NCI-H2227 treated with DMSO at 0.1 percent for 48 hours (cell line): ENCODE results near the gene ABHD16B.
"Not testable (repeated sequence)": the region's sequence is repeated elsewhere in the genome, so short reads cannot be mapped to it uniquely, and the experiment has no call there.

ENCODE experiments used
- DNase-seq: peaks from one replicate; lab custom pipeline; 2025; lab: John Stamatoyannopoulos, UW

ABHD16B gene

DNA sequence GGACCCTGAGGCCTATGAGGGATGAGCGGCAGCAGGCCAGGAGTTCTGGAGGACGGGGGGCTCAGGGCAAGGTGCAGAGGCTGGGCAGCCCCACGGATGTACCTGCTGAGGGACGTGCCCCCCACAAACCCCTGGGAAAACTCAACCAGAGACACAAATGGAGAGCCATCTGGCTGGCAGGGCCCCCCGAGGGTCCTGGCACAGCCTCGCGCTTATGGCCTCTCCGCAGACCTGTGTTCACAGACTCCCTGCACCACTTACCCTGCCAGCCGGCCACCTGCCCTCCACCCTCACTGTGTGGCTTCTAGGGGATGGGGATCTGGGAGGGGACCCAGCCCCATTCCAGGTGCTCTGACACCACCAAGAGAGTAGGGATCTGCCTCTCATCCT, 26.8 kb upstream of the ABHD16B start:
- no peak for DNase-seq

DNA sequence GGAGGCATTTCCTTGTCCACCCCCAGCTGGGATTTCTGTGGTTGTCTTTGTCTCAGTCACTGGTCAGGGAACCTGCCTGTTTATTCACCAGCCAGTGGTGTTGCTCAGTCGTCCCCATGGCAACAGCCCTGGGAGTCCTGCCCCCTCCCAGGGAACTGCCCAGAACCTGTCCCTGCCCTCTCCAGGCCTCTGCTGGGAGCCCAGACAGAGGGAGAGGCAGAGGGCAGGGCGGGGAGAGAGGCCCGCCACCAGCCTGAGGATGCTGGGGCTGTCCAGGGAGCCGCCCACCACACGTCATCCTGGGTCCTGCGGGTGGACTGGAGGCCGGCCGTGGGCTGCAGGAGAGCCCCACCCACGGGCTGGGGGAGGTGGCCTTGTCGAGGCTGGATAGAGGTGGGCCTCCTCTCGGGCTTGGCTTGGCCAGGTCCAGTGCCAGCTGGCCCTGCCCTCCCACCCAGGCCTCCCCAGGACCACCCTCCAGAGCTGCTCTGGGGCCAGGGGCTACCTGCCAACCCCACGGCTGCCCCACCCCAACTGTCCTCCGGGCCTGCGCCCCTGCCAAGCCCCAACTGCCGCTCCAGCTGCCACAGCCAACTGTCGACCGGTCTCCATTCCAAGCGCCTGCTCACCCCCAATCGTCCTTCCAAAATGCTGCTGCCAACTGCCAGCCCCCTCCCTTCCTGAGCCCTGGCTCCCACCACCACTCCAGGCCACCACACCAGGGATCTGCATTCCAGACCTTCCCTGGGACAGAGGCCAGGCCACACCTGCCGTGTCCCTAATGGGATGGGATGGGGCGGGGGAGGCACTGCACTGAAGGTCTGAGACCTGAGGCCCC, 26.1 kb upstream of the ABHD16B start:
- peak; percentile 81 for DNase-seq

DNA sequence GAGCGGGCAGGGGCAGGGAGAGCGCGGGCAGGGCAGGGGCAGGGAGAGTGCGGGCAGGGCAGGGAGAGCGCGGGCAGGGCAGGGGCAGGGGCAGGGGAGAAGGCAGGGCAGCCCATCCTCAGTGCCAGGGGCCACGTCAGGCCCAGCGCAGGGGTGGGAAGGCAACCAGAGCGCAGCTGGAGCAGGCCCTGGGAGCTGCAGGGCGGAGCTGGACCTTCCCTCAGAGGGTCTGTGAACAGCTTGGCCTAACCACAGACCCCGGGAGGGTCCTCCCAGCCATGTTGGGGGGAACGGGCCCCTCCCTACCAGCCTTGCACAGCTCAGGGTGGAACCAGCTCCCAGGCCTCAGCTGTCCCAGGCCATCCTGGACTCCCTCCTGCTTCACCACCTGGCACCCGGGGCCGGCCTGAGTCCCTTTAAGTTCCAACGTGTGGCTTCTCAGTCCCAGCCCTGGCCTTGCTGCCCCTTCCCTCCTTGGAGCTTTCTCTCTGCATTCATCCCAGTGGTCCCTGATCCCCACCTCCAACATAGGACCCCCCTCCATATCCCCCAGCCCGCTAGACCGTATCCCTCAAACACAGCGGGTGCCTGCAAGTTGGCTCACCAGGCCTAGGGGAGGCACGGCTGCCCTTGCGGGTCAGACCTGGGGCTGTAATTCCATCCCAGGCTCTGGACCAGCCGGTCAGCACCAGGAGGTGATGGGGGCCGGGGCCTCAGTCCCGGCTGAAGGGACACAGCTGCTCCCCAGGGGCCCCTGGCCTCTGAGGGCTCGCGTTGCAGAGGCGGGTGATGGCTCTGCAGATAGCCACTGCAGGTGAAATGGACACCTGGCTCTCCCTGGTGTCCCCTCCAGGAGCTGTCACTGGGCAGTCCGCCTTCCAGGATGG, 24.6 kb upstream of the ABHD16B start:
- DNase-seq: no peak

- DNase-seq: no peak
These were observed 23.8 kb upstream of the ABHD16B start for GRCh38 chr20:63837479-63837878.

- no peak for DNase-seq
These were observed 21.7 kb upstream of the ABHD16B start for GRCh38 chr20:63839620-63840019.

DNA sequence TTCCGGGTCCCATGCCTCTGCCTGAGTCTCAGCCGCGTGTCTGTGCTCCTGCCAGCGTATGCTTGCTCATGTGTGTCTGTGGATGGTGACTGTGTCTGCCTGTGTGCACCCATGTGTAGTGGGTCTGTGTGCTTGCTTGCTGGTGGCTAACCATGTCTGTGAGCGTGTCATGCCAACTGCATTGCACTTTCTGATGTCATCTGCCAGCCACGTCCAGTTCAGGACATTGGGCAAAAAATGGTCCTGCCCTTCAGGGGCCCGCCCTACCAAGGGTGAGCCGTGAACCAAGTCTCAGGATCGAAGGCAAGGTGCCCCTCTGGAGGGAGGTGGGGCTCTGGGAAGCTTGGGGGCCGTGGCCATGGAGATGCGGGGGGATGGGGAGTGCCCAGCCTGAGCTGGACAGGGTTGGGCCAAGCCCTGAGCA, 20.9 kb upstream of the ABHD16B start:
- DNase-seq: no peak

GRCh38 chr20:63842258-63842657, 19.0 kb upstream of the ABHD16B start:
- no peak for DNase-seq

GRCh38 chr20:63843222-63843621, 18.1 kb upstream of the ABHD16B start:
- DNase-seq: no peak

DNA sequence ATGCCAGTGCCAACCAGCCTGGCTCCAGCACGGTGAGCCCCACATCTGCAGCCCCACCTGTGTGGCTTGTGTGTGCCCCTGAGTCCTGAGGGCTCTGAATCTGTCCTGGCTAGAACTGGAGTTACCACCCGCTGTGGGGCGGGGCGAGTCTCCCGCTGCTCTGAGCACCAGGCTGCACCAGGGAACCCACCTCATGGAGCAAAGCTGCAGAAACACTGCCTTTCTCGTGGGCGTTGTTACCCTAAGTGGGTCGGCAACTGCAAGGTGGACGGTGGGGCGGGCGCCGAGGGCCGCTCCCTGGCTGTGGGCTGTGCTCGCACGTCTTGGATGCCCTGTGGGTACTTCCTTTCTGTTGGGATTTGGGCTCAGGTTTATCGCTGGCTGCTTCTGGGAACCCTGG, 17.5 kb upstream of the ABHD16B start:
- DNase-seq: no peak

DNA sequence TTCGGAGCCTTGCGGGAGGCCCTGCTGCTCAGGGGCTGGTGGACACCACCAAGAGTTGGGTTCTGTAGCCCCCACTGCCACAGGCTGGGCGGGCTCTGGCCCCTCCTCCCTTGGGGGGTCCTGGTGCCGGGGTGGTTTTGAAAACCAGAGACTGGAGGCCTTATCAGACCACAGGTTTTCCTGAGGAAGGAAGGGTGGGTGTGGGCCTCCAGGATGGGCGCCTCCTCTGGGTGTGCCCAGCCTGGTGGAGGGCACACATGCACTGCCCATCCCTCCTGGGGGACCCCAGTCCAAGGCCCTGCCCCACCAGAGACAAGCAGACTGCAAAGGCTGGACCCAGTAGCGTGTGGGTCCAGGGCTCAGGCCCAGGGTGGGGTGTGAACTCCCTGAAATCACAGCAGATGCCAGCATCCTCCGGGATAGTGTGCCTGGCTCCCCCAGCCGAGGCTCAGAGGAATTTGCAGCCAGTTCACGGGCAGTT, 16.7 kb upstream of the ABHD16B start:
- no peak for DNase-seq

DNA sequence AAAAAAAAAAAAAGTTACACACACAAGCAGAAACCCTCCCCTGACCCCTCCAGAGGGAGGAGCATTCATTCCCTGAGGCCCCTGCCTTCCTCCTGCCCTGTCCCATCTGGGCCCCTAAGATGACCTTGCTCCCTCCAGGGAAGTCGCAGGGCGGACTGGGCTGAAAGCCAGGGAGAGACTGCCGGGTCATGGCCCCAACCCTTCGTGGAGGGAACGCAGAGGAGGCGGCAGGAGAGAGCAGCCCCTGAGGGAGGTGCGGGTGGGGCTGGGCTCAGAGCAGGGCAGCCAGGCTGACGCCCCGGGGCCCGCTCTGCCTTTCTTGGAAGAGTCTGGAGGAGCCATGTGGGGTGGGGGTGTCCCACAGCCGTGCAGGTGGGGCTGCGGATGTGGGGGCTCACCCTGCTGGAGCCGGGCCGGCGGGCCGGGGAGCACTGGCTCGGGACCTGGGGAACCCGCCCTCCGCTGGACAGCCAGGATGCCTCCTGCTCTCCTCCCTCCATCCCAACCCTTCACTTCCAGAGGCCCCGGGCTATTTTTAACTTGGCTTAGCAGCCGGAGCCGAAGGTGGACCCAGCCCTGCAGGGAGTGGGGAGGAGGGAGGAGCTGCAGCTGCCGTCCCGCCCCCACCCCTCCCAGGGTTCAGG, 15.0 kb upstream of the ABHD16B start:
- peak; percentile 32 for DNase-seq

- no peak for DNase-seq
These were observed 14.4 kb upstream of the ABHD16B start for GRCh38 chr20:63846888-63847236.

- no peak for DNase-seq
These were observed 13.9 kb upstream of the ABHD16B start for GRCh38 chr20:63847237-63848002.

- no peak for DNase-seq
These were observed 13.0 kb upstream of the ABHD16B start for GRCh38 chr20:63848003-63848911.

- no peak for DNase-seq
These were observed 10.4 kb upstream of the ABHD16B start for GRCh38 chr20:63850689-63851547.

GRCh38 chr20:63851548-63851943, 9.8 kb upstream of the ABHD16B start:
- not testable (repeated sequence) for DNase-seq

DNA sequence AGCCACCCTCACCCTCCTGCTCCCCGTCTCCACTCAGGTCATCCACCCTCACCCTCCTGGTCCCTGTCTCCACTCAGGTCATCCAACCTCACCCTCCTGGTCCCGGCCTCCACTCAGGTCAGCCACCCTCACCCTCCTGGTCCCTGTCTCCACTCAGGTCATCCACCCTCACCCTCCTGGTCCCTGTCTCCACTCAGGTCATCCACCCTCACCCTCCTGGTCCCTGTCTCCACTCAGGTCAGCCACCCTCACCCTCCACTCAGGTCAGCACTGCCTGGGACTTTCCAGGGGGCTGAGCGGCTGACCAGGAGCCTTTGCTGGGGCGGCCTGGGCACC, 7.6 kb upstream of the ABHD16B start:
- not testable (repeated sequence) for DNase-seq

DNA sequence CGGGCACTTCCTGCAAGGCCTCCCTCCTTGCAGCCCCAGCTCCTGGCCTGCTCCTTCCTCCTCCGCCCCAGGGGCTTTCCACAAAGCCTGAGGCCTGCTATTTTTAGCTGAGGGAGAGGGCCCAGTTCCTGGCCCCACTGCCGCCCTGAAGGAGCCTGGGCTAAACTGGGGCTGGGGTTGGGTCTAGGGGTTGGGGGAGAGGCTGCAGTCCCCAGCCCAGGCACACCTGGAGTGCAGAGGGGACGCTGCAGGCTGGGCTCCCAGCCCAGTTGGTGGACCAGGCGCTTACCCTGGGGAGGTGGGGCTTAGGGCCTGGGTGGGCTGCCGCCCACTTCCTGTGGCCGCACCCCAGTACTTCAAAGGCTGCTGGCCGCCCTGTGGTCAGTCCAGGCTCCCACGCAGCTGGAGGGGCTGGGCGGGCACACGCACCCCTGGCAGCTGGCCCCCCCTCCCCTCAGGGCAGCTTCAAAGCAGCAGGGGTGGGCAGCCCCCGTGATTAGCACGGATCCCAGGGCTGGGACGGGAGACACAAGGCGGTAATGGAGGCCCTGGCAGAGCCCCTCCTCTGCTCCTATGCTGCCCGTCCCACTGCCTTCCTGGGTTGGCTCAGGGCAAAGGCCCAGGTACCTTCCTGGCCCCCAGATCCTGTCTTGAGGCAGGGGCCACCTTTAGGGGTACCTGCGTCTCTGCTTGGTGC, 7.1 kb upstream of the ABHD16B start:
- DNase-seq: no peak

- DNase-seq: no peak
These were observed 6.4 kb upstream of the ABHD16B start for GRCh38 chr20:63854766-63855362.
